ENCODE measurements around the gene DROSHA.
"Not testable (repeated sequence)": the region's sequence is repeated elsewhere in the genome, so short reads cannot be mapped to it uniquely, and the experiment has no call there.

Gene DROSHA

GRCh38 chr5:31569068-31569467 is 37.2 kb upstream of the DROSHA start:
- no peak overlapping the region for H3K4me3 ChIP-seq (replicated peaks; ENCODE audit: low read depth, low read length)
- DNase-seq (ENCODE audit: low read depth): no peak
- TF ChIP-seq CTCF (IDR thresholded peaks at IDR 0.05; ENCODE audit: low read length, missing control alignments): no peak

- no peak for TF ChIP-seq CTCF (IDR thresholded peaks at IDR 0.05; ENCODE audit: low read length, missing control alignments)
- no peak overlapping the region for H3K4me3 ChIP-seq (replicated peaks; ENCODE audit: low read depth, low read length)
- DNase-seq (ENCODE audit: low read depth): no peak
Observed at GRCh38 chr5:31568302-31568835, 36.5 kb upstream of the DROSHA start.

- DNase-seq (ENCODE audit: low read depth); H3K4me3 ChIP-seq (replicated peaks; ENCODE audit: low read depth, low read length): not testable (repeated sequence)
Observed at GRCh38 chr5:31566362-31566761, 34.5 kb upstream of the DROSHA start.

- TF ChIP-seq CTCF (IDR thresholded peaks at IDR 0.05; ENCODE audit: low read length, missing control alignments): no peak
- no peak for DNase-seq (ENCODE audit: low read depth)
- H3K4me3 ChIP-seq (replicated peaks; ENCODE audit: low read depth, low read length): no peak overlapping the region
Observed at GRCh38 chr5:31563216-31563615, 31.3 kb upstream of the DROSHA start.

- TF ChIP-seq CTCF (IDR thresholded peaks at IDR 0.05; ENCODE audit: low read length, missing control alignments): no peak
- H3K4me3 ChIP-seq (replicated peaks; ENCODE audit: low read depth, low read length): no peak overlapping the region
- no peak for DNase-seq (ENCODE audit: low read depth)
Observed at GRCh38 chr5:31561946-31562345, 30.1 kb upstream of the DROSHA start.

- TF ChIP-seq CTCF (IDR thresholded peaks at IDR 0.05; ENCODE audit: low read length, missing control alignments): no peak
- DNase-seq (ENCODE audit: low read depth): no peak
Observed at GRCh38 chr5:31559942-31560341, 28.0 kb upstream of the DROSHA start.

GRCh38 chr5:31556461-31556860 is 24.6 kb upstream of the DROSHA start:
- no peak for DNase-seq (ENCODE audit: low read depth)
- no peak overlapping the region for H3K4me3 ChIP-seq (replicated peaks; ENCODE audit: low read depth, low read length)
- TF ChIP-seq CTCF (IDR thresholded peaks at IDR 0.05; ENCODE audit: low read length, missing control alignments): no peak

More at GRCh38 chr5:31559942-31560341, 28.0 kb upstream of the DROSHA start:
- no peak overlapping the region for H3K4me3 ChIP-seq (replicated peaks; ENCODE audit: low read depth, low read length)
